H1 (cell line): Measurements from ENCODE around the gene CEP97. TPM values are rescaled to one million over a fixed set of nuclear protein-coding genes. Genes with fewer than 3 reads are reported as not detected.

Source experiments
- CTCF ChIA-PET: fragments of 300-600 bp; sonication (Branson Sonifier 250); formaldehyde crosslinking; loops from one replicate; lab custom pipeline; 2021; ENCODE audit not compliant: partially characterized antibody; lab: Charles Lee
- POLR2A ChIA-PET: fragments of 300-600 bp; sonication (Branson Sonifier 250); formaldehyde crosslinking; loops from one replicate; lab custom pipeline; 2021; ENCODE audit warnings: inconsistent platforms; ENCODE audit not compliant: partially characterized antibody; lab: Charles Lee
- DNase-seq, 2 experiments: peaks; one replicate each; pipeline versions ENCODE4 v3.0.0 to v3.0.0-alpha.2; 2010 to 2022; ENCODE audit warnings: low spot score in 2 of 2, low read depth in 1 of 2, mixed read lengths in 1 of 2
- FAIRE-seq: peaks from 2 replicates; lab custom pipeline; 2011; peaks lifted over from hg19 to GRCh38; lab: Jason Lieb, UNC
- H2AFZ ChIP-seq: 2 replicates; pipeline ENCODE4 v1.8.1; 2012; ENCODE audit warnings: low read length, inconsistent platforms
- H2AK5ac ChIP-seq: 2 replicates; pipeline ENCODE4 v1.6.1; 2013; ENCODE audit warnings: low read depth, low read length
- H2BK120ac ChIP-seq: replicated peaks from 2 replicates; pipeline ENCODE3; 2013; ENCODE audit warnings: low read depth, low read length, inconsistent platforms
- H2BK12ac ChIP-seq: 2 replicates; pipeline ENCODE4 v1.6.1; 2013; ENCODE audit warnings: low read depth, low read length
- H2BK15ac ChIP-seq: 2 replicates; pipeline ENCODE4 v1.6.1; 2013; ENCODE audit warnings: low read length
- H2BK20ac ChIP-seq: 2 replicates; pipeline ENCODE4 v1.6.1; 2013; ENCODE audit warnings: low read length
- H2BK5ac ChIP-seq: 2 replicates; pipeline ENCODE4 v1.6.1; 2013; ENCODE audit warnings: low read depth, low read length
- H3K14ac ChIP-seq: 2 replicates; pipeline ENCODE4 v1.6.1; 2013; ENCODE audit warnings: inconsistent platforms; ENCODE audit not compliant: insufficient read length
- H3K18ac ChIP-seq: 2 replicates; pipeline ENCODE4 v1.6.1; 2013; ENCODE audit warnings: low read length; ENCODE audit errors: extremely low read depth
- H3K23ac ChIP-seq: 2 replicates; pipeline ENCODE4 v1.6.1; 2013; ENCODE audit warnings: inconsistent platforms; ENCODE audit not compliant: insufficient read length
- H3K23me2 ChIP-seq: 2 replicates; pipeline ENCODE4 v1.6.1; 2013; ENCODE audit warnings: low read depth, low read length
- H3K27ac ChIP-seq: 2 replicates; pipeline ENCODE4 v1.6.1; 2011; ENCODE audit warnings: low read depth, low read length, inconsistent platforms
- H3K27me3 ChIP-seq, 4 experiments: replicated peaks in 1 of 4; 1 replicate in 1 of 4; 2 replicates in 3 of 4; pipeline versions ENCODE4 v1.6.1 to v1.8.1; 2011 to 2013; ENCODE audit warnings: low read length in 3 of 4, mild to moderate bottlenecking in 3 of 4, inconsistent platforms in 2 of 4, mixed read lengths in 2 of 4, moderate library complexity in 1 of 4; ENCODE audit not compliant: control insufficient read depth in 3 of 4, insufficient read depth in 3 of 4; ENCODE audit errors: extremely low read depth in 1 of 4
- H3K36me3 ChIP-seq, 4 experiments: 2 replicates each; pipeline versions ENCODE4 v1.6.1 to v1.8.1; 2011 to 2013; ENCODE audit warnings: mild to moderate bottlenecking in 4 of 4, low read length in 3 of 4, moderate library complexity in 2 of 4, control low read depth in 1 of 4, inconsistent platforms in 1 of 4; ENCODE audit not compliant: insufficient read depth in 4 of 4, control insufficient read depth in 2 of 4
- H3K4ac ChIP-seq: replicated peaks from 2 replicates; pipeline ENCODE3; 2013; ENCODE audit warnings: low read length, low read depth, mixed read lengths, inconsistent platforms; ENCODE audit not compliant: insufficient read length
- H3K4me1 ChIP-seq, 4 experiments: replicated peaks in 1 of 4; 1 replicate in 1 of 4; 2 replicates in 3 of 4; pipeline versions ENCODE4 v1.6.1 to v1.8.1; 2011 to 2013; ENCODE audit warnings: low read length in 3 of 4, inconsistent platforms in 2 of 4, mixed read lengths in 1 of 4; ENCODE audit not compliant: insufficient read depth in 4 of 4, control insufficient read depth in 3 of 4
- H3K4me2 ChIP-seq, 2 experiments: 2 replicates each; pipeline versions ENCODE4 v1.6.1 to v1.8.1; 2011 to 2013; ENCODE audit warnings: low read depth in 2 of 2, low read length in 2 of 2, control low read depth in 1 of 2, inconsistent platforms in 1 of 2, mild to moderate bottlenecking in 1 of 2; ENCODE audit not compliant: insufficient read depth in 1 of 2
- H3K4me3 ChIP-seq, 4 experiments: fragments of 200-600, 300-600 bp in 1 of 4; sonication (generic), shearing (Covaris generic), sonication (Bioruptor Twin) in 1 of 4; 2 replicates each; pipeline versions ENCODE4 v1.5.1 to v1.8.1; 2011 to 2016; ENCODE audit warnings: low read length in 4 of 4, low read depth in 3 of 4, control low read depth in 2 of 4, inconsistent platforms in 2 of 4, mild to moderate bottlenecking in 2 of 4, mixed read lengths in 1 of 4, moderate library complexity in 1 of 4; ENCODE audit not compliant: insufficient read depth in 2 of 4; ENCODE audit errors: extremely low read depth in 1 of 4
- H3K56ac ChIP-seq: replicated peaks from 2 replicates; pipeline ENCODE3; 2013; ENCODE audit warnings: low read depth, mild to moderate bottlenecking, mixed read lengths, low read length, inconsistent platforms; ENCODE audit not compliant: insufficient read length
- H3K79me1 ChIP-seq: 2 replicates; pipeline ENCODE4 v1.6.1; 2013; ENCODE audit warnings: low read depth, low read length, control low read depth
- H3K79me2 ChIP-seq, 2 experiments: 2 replicates each; pipeline versions ENCODE4 v1.6.1 to v1.8.1; 2012 to 2013; ENCODE audit warnings: low read length in 2 of 2, mild to moderate bottlenecking in 2 of 2, inconsistent platforms in 1 of 2; ENCODE audit not compliant: insufficient read depth in 2 of 2, control insufficient read depth in 1 of 2
- H3K9ac ChIP-seq, 4 experiments: replicated peaks in 1 of 4; 1 replicate in 1 of 4; 2 replicates in 3 of 4; pipeline versions ENCODE4 v1.6.1 to v1.8.1; 2011 to 2013; ENCODE audit warnings: low read depth in 3 of 4, low read length in 3 of 4, control low read depth in 2 of 4, mild to moderate bottlenecking in 2 of 4, moderate library complexity in 2 of 4, inconsistent platforms in 1 of 4; ENCODE audit errors: extremely low read depth in 1 of 4
- H3K9me3 ChIP-seq, 2 experiments: 2 replicates each; pipeline versions ENCODE4 v1.6.1 to v1.8.1; 2012 to 2013; ENCODE audit warnings: mild to moderate bottlenecking in 2 of 2, moderate library complexity in 2 of 2, control low read depth in 1 of 2, inconsistent platforms in 1 of 2, low read depth in 1 of 2, low read length in 1 of 2, mixed read lengths in 1 of 2; ENCODE audit not compliant: insufficient read depth in 2 of 2
- H4K20me1 ChIP-seq, 2 experiments: replicated peaks in 1 of 2; 2 replicates each; pipeline versions ENCODE3 to v1.8.1; 2011 to 2013; ENCODE audit warnings: inconsistent platforms in 2 of 2, low read length in 2 of 2, mild to moderate bottlenecking in 1 of 2; ENCODE audit not compliant: insufficient read depth in 2 of 2, control insufficient read depth in 1 of 2
- H4K5ac ChIP-seq: 2 replicates; pipeline ENCODE4 v1.6.1; 2013; ENCODE audit warnings: low read length, low read depth, mixed read lengths, inconsistent platforms; ENCODE audit not compliant: insufficient read length
- H4K8ac ChIP-seq: 2 replicates; pipeline ENCODE4 v1.8.0; 2013; ENCODE audit warnings: mild to moderate bottlenecking, moderate library complexity, low read length, inconsistent platforms; ENCODE audit not compliant: insufficient read depth; ENCODE audit errors: extremely low read depth
- H4K91ac ChIP-seq: replicated peaks from 2 replicates; pipeline ENCODE3; 2013; ENCODE audit warnings: low read length, mixed read lengths, inconsistent platforms; ENCODE audit not compliant: insufficient read length
- ATF2 ChIP-seq: IDR thresholded peaks from 2 replicates; pipeline ENCODE4 v1.6.1; 2012; ENCODE audit warnings: low read length, inconsistent platforms
- CTCF ChIP-seq, 3 experiments: IDR thresholded peaks; 1 replicate in 2 of 3; 2 replicates in 1 of 3; pipeline versions ENCODE4 v1.5.1 to v1.6.1; 2011; ENCODE audit warnings: low read length in 3 of 3, mild to moderate bottlenecking in 3 of 3, inconsistent platforms in 2 of 3, low read depth in 1 of 3, moderate library complexity in 1 of 3; ENCODE audit not compliant: insufficient read depth in 1 of 3; ENCODE audit errors: control extremely low read depth in 1 of 3
- GTF2F1 ChIP-seq: IDR thresholded peaks from 2 replicates; pipeline ENCODE4 v1.6.1; 2012; ENCODE audit warnings: low read depth, low read length, improper control_type of control experiment, borderline replicate concordance
- KDM5A ChIP-seq: fragments of 200-600 bp; IDR thresholded peaks from 2 replicates; pipeline ENCODE4 v1.7.1; 2012; ENCODE audit warnings: mild to moderate bottlenecking, low read length, inconsistent platforms, mixed read lengths
- RBBP5 ChIP-seq: IDR thresholded peaks from 2 replicates; pipeline ENCODE4 v1.7.1; 2012; ENCODE audit warnings: low read depth, mild to moderate bottlenecking, inconsistent platforms, low read length, moderate library complexity, borderline replicate concordance
- RFX5 ChIP-seq: IDR thresholded peaks from 2 replicates; pipeline ENCODE4 v1.6.1; 2011; ENCODE audit warnings: low read depth, low read length, improper control_type of control experiment, borderline replicate concordance
- SP2 ChIP-seq: IDR thresholded peaks from 2 replicates; pipeline ENCODE4 v1.6.1; 2012; ENCODE audit warnings: mild to moderate bottlenecking, low read length, inconsistent platforms
- WGBS, 2 experiments: shearing (Covaris generic) in 1 of 2; methylation state at CpG; one replicate each; pipeline versions ENCODE4 v1.1.6 to v1.1.7; 2013 to 2015; ENCODE audit warnings: low lambda C conversion rate in 2 of 2, mixed read lengths in 2 of 2, inconsistent platforms in 1 of 2, low coverage in 1 of 2, missing lambda C conversion rate in 1 of 2; ENCODE audit not compliant: insufficient replicate concordance in 2 of 2, insufficient coverage in 1 of 2, insufficient read length in 1 of 2; ENCODE audit errors: extremely low coverage in 1 of 2, missing lambda C conversion rate in 1 of 2; 5-methylcytosine and 5-hydroxymethylcytosine counted together
- polyA plus RNA-seq, 7 experiments: library from polyadenylated mRNA; depleted of rRNA in 3 of 7; stranded (reverse) in 5 of 7; unstranded in 2 of 7; fragments of >200 nt in 5 of 7; fragments of 200-250 nt in 2 of 7; gene quantifications; 1 replicate in 5 of 7; 2 replicates in 1 of 7; 4 replicates in 1 of 7; pipeline versions ENCODE4 v1.2.1 to v1.2.3, GENCODE V29; 2011 to 2013; ENCODE audit warnings: missing spikeins in 2 of 7, mixed read lengths in 2 of 7
- total RNA-seq: library from RNA; stranded (reverse); fragmentation: NEBNext Ultra II Directional; extraction: Animal tissue kit (Norgen Biotek cat#: 25700); gene quantifications from 2 replicates; pipeline ENCODE4 v1.2.1, GENCODE V29; 2021

The CEP97 gene
- total and polyA plus RNA-seq, 2 of the 8 experiments (the other 6 are each of a cell fraction or from before 2014, with no cell fraction given): 1.6 to 13.2 TPM

GRCh38 chr3:101701696-101702634, 22.4 kb upstream of the CEP97 start:
- Histone ChIP-seq H3K4me1 (no peaks in the 10 kb centered on the region), H3K79me2 (no peaks in the 10 kb centered on the region), H4K20me1 (no peaks in the 10 kb centered on the region), H2AK5ac (no peak overlapping the region), H2BK120ac (no peak overlapping the region), H3K79me1 (no peaks in the 10 kb centered on the region), H3K23me2 (no peaks in the 10 kb centered on the region), H3K18ac (no peak overlapping the region), H2BK12ac (no peak overlapping the region), H2AFZ (no peak overlapping the region), H3K9ac (no peak overlapping the region), H3K56ac (no peak overlapping the region), H4K91ac (no peak overlapping the region), H3K23ac (no peak overlapping the region), H2BK5ac (no peak overlapping the region), H3K4me2 (no peak overlapping the region), H4K8ac (no peak overlapping the region; the same call in 1 of the 2 replicates), H3K27me3 (no peaks in the 10 kb centered on the region), H4K5ac (no peak overlapping the region), H3K4me3 (no peak overlapping the region), H2BK15ac (no peak overlapping the region), H2BK20ac (no peak overlapping the region), H3K27ac (no peak overlapping the region), H3K14ac (no peak overlapping the region), H3K9me3 (no peaks in the 10 kb centered on the region), H3K4ac (no peak overlapping the region), H3K36me3 (no peaks in the 10 kb centered on the region)
- DNase-seq: no peak
- FAIRE-seq: no peak
- WGBS, 2 experiments: 90% methylated on average over 7 of the region's 7 CpGs; no CpG with 5 or more reads in 1 of the 2 experiments
- CTCF ChIA-PET: interaction anchor here (0.6 to 1.6 kb wide), 5 partner anchors 9 to 1111 kb away, joined by 3 to 6 read pairs (median 4); no protein-coding TSS in a partner anchor
- POLR2A ChIA-PET: interaction anchor here (0.9 to 2.5 kb wide), 6 partner anchors 12 to 23 kb away, joined by 3 to 16 read pairs (median 6); partner anchors contain the start of genes CEP97 and RPL24
- TF ChIP-seq CTCF (IDR thresholded peaks at IDR 0.05; ENCODE audit: control extremely low read depth in 1 of 3, insufficient read depth in 1 of 3, low read depth in 1 of 3, low read length in 3 of 3) (no peak), RBBP5 (no peak), KDM5A (no peak), GTF2F1 (no peak), RFX5 (no peak), SP2 (no peak), ATF2 (no peak)
